ENCODE data around the gene DCDC2C.

GRCh38 chr2:3873899-3874298, 170.5 kb downstream of the DCDC2C start:
- no peak for TF ChIP-seq NRF1 (IDR thresholded peaks at IDR 0.05; ENCODE audit: low read depth, low read length)
- TF ChIP-seq POLR2AphosphoS5 (IDR thresholded peaks at IDR 0.05; ENCODE audit: low read depth, low read length) = no peak
